Measurements from ENCODE around the gene PLA2G4E. TPM values are rescaled to one million over a fixed set of nuclear protein-coding genes. Genes with fewer than 3 reads are reported as not detected.

PLA2G4E gene
- total RNA-seq, 1 donor from 2014 or later = not detected

DNA sequence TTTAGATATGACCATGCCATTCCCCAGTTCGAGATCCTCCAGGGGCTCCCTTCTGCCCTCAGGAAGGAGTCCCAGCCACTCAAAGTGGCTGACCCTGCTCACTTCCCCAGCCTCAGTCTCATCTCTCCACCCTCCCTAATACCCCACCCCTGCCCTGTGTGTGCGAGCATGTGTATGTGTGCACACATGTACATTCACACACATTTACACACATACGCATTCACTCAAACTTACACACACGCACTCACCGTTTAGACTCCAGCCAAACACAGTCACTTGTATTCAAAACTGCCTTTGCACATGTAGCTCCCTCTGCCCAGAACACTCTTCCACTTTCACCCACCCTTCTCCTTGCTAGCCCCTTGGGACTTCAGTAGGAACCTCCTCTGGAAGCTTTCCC is 11.4 kb downstream of the PLA2G4E start:
- intact Hi-C loops (cut with micrococcal nuclease) = no loop called here
- Histone ChIP-seq H3K9me3 (replicated peaks) (no peaks in the 10 kb centered on the region), H3K27ac (replicated peaks) (no peak overlapping the region), H3K4me3 (no peak overlapping the region), H3K4me1 (no peaks in the 10 kb centered on the region), H3K36me3 (no peaks in the 10 kb centered on the region), H3K27me3 (ENCODE audit: low read depth) (no peaks in the 10 kb centered on the region)
- TF ChIP-seq, protein P1, sequence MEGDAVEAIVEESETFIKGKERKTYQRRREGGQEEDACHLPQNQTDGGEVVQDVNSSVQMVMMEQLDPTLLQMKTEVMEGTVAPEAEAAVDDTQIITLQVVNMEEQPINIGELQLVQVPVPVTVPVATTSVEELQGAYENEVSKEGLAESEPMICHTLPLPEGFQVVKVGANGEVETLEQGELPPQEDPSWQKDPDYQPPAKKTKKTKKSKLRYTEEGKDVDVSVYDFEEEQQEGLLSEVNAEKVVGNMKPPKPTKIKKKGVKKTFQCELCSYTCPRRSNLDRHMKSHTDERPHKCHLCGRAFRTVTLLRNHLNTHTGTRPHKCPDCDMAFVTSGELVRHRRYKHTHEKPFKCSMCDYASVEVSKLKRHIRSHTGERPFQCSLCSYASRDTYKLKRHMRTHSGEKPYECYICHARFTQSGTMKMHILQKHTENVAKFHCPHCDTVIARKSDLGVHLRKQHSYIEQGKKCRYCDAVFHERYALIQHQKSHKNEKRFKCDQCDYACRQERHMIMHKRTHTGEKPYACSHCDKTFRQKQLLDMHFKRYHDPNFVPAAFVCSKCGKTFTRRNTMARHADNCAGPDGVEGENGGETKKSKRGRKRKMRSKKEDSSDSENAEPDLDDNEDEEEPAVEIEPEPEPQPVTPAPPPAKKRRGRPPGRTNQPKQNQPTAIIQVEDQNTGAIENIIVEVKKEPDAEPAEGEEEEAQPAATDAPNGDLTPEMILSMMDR (IDR thresholded peaks at IDR 0.05; ENCODE audit: borderline replicate concordance) = no peak
- no peak for DNase-seq

DNA sequence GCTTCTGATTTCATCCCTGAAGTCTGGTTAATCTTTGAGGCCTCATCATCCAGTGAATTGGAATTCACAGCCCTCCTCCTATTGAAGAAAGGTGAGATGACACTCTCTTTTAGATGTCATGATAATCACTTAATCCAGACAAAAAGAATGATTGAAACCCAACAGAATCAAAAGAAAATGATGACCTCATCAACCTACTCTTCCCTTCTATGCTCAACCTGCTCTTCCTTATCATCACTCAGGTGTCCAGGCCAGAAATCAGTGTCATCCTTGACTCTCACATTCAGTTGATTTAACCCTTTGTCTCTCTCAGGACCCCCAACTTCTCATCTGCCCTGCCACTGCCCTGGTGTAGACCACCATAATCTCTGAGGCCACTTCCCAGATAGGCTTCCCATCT is 11.8 kb downstream of the PLA2G4E start:
- no peaks in the 10 kb centered on the region for H3K9me3 ChIP-seq (replicated peaks)
- no peak for DNase-seq
- TF ChIP-seq, protein P1 (IDR thresholded peaks at IDR 0.05; ENCODE audit: borderline replicate concordance) = no peak
- intact Hi-C loops (cut with micrococcal nuclease) = no loop called here
- H3K4me1 ChIP-seq = no peaks in the 10 kb centered on the region
- no peaks in the 10 kb centered on the region for H3K36me3 ChIP-seq
- no peaks in the 10 kb centered on the region for H3K27me3 ChIP-seq (ENCODE audit: low read depth)
- H3K4me3 ChIP-seq = no peak overlapping the region
- no peak overlapping the region for H3K27ac ChIP-seq (replicated peaks)

DNA sequence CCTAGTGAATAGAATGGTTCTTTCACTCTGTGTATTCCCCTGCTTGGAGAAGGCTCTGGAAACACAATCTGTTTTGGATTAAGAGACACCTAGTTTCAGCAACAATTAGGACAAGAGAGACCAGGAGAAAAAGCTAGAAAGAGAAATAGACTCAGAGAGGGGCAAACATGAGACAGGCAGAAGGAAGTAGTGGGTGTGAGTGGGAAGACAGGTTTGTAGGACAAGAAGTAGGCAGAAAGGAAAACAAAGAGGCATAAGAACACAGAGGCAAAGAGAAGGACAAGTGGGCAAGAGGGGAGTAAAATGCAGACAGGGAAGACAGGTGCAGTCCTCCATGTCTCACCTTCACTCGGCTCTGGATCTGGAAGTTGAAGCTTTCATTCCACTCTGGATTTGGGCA is 13.5 kb downstream of the PLA2G4E start:
- no peak overlapping the region for H3K4me3 ChIP-seq
- H3K27me3 ChIP-seq (ENCODE audit: low read depth) = no peaks in the 10 kb centered on the region
- H3K27ac ChIP-seq (replicated peaks) = no peak overlapping the region
- no peaks in the 10 kb centered on the region for H3K36me3 ChIP-seq
- no peaks in the 10 kb centered on the region for H3K9me3 ChIP-seq (replicated peaks)
- TF ChIP-seq, protein P1 (IDR thresholded peaks at IDR 0.05; ENCODE audit: borderline replicate concordance) = no peak
- intact Hi-C loops (cut with micrococcal nuclease) = no loop called here
- DNase-seq = no peak
- H3K4me1 ChIP-seq = peaks cover 4% of the 10 kb centered on the region

DNA sequence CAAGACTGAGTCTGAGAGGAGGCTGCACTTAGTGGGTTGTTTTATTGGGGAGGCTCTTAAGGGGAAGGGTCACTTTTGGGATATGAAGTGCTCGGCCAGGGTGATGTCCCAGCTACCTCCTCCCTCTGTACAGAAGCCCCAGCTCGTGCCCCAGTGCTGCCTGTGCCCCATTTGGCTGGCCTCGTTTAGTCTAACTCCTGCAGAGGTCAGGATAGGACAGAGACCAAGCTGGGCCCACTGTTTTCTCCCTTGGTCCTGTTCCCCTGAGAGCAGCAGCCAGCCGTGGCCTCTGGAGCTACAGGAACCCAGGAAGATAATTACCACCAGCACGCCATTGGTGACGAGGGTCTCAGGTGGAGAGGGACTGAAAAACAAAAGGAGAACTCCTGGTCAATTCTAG is 18.5 kb downstream of the PLA2G4E start:
- intact Hi-C loops (cut with micrococcal nuclease) = no loop called here
- Histone ChIP-seq H3K9me3 (replicated peaks) (no peaks in the 10 kb centered on the region), H3K27me3 (ENCODE audit: low read depth) (no peaks in the 10 kb centered on the region), H3K27ac (replicated peaks) (no peak overlapping the region), H3K4me3 (no peak overlapping the region), H3K36me3 (no peaks in the 10 kb centered on the region), H3K4me1 (peaks cover 6% of the 10 kb centered on the region)
- no peak for DNase-seq
- TF ChIP-seq, protein P1 (IDR thresholded peaks at IDR 0.05; ENCODE audit: borderline replicate concordance) = peak; percentile 16

DNA sequence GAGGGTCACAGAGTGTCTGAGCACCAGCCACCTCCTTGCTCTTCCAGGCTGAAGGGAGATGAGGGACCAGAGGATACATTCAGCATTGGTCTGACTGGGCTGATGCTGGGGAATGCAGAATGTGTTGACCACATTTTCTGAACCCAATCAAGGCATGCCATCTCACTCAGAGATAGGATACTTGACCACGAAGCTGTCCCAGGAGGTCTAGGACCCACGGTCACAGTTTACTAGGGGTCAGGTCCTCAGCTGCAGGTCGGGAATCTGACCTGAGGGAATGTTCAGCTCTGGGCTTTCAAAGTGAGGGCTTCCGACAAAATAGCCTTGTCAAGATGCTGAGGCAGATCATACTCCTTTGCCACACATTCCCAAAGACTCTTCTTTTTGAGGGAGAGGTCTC is 19.6 kb downstream of the PLA2G4E start:
- TF ChIP-seq, protein P1 (IDR thresholded peaks at IDR 0.05; ENCODE audit: borderline replicate concordance) = no peak
- no peak for DNase-seq
- intact Hi-C loops (cut with micrococcal nuclease) = no loop called here

More for the DNA sequence above, 19.6 kb downstream of the PLA2G4E start:
- Histone ChIP-seq H3K36me3 (no peaks in the 10 kb centered on the region), H3K27ac (replicated peaks) (no peak overlapping the region), H3K9me3 (replicated peaks) (no peaks in the 10 kb centered on the region), H3K4me3 (no peak overlapping the region), H3K27me3 (ENCODE audit: low read depth) (no peaks in the 10 kb centered on the region), H3K4me1 (peaks cover 6% of the 10 kb centered on the region)
